MM.1S (cell line): Measurements from ENCODE around the gene NUCKS1.

Experiments
- CTCF ChIP-seq: fragments of 300-600 bp; sonication (generic); IDR thresholded peaks from 2 replicates; pipeline ENCODE4 v1.5.1; 2016; ENCODE audit warnings: antibody characterized with exemption, low read length, mixed read lengths
- EZH2phosphoT487 ChIP-seq: fragments of 300-600 bp; sonication (generic); IDR thresholded peaks from 2 replicates; pipeline ENCODE4 v1.6.1; 2018; ENCODE audit warnings: antibody characterized with exemption, low read length

GRCh38 chr1:205756552-205756951, 6.6 kb upstream of the NUCKS1 start:
- TF ChIP-seq CTCF (no peak), EZH2phosphoT487 (no peak)
